ENCODE results near the gene SLC6A9. TPM values are rescaled to one million over a fixed set of nuclear protein-coding genes. Genes with fewer than 3 reads are reported as not detected.

SLC6A9 gene
- total RNA-seq, 2 experiments from 2014 or later: 8.2 to 21.8 TPM

- 0 out of 2 replicates have a peak, but pooled peaks cover 9% of the 10 kb centered on the region for H4K20me1 ChIP-seq (ENCODE audit: insufficient read depth, low read length)
- intact Hi-C loops (cut with micrococcal nuclease; ENCODE audit: unreplicated experiment): loop anchor here (1.0 to 2.0 kb wide), 2 partner anchors 17 to 28 kb away; partner anchors contain the start of genes CCDC24 and IPO13
- CTCF ChIA-PET (ENCODE audit: unreplicated experiment): no interaction called here
These were observed 57.2 kb downstream of the SLC6A9 start for GRCh38 chr1:43973981-43974442.

GRCh38 chr1:43971336-43971980, 59.8 kb downstream of the SLC6A9 start:
- H3K36me3 ChIP-seq (ENCODE audit: insufficient read depth, low read length): peaks cover 33% of the 10 kb centered on the region
- H3K4me3 ChIP-seq (ENCODE audit: low read depth, low read length, poor library complexity, severe bottlenecking): peak overlapping the region; percentile 89
- no TSS peak for BruUV-seq (replicated peaks)
- H3K27ac ChIP-seq (ENCODE audit: low read depth, low read length, poor library complexity, severe bottlenecking): no peak overlapping the region
- POLR2A ChIA-PET: interaction anchor here (0.6 kb wide), 1 partner anchor 1689 kb away, joined by 3 read pairs; no protein-coding TSS in a partner anchor
- H3K79me2 ChIP-seq (ENCODE audit: insufficient read depth, low read depth, low read length): peaks cover 10% of the 10 kb centered on the region; the same call in 1 of the 2 replicates
- TF ChIP-seq CTCF (conservative IDR thresholded peaks at IDR 0.05; ENCODE audit: low read length): no peak
- TF ChIP-seq EZH2phosphoT487 (IDR thresholded peaks at IDR 0.05; ENCODE audit: borderline replicate concordance, low read depth, low read length): no peak
- intact Hi-C loops (cut with micrococcal nuclease; ENCODE audit: unreplicated experiment): no loop called here
- peaks cover 24% of the 10 kb centered on the region for H3K4me1 ChIP-seq (ENCODE audit: insufficient read depth, low read length, poor library complexity, severe bottlenecking)
- no peaks in the 10 kb centered on the region for H3K9me2 ChIP-seq (ENCODE audit: insufficient read depth, low read length)
- CTCF ChIA-PET (ENCODE audit: unreplicated experiment): no interaction called here
- H4K20me1 ChIP-seq (ENCODE audit: insufficient read depth, low read length): 0 out of 2 replicates have a peak, but pooled peaks cover 9% of the 10 kb centered on the region
- H3K4me2 ChIP-seq (ENCODE audit: low read length): peak overlapping the region; percentile 98
- DNase-seq (ENCODE audit: low spot score): no peak
- H3K9me3 ChIP-seq (ENCODE audit: low read length): no peaks in the 10 kb centered on the region
- H2AFZ ChIP-seq (ENCODE audit: low read length): no peak overlapping the region

More at GRCh38 chr1:43973981-43974442, 57.2 kb downstream of the SLC6A9 start:
- TF ChIP-seq EZH2phosphoT487 (IDR thresholded peaks at IDR 0.05; ENCODE audit: borderline replicate concordance, low read depth, low read length) (no peak), CTCF (conservative IDR thresholded peaks at IDR 0.05; ENCODE audit: low read length) (no peak)
- no TSS peak for BruUV-seq (replicated peaks)
- Histone ChIP-seq H3K4me2 (ENCODE audit: low read length) (peak overlapping the region; percentile 90), H3K4me3 (ENCODE audit: low read depth, low read length, poor library complexity, severe bottlenecking) (peak overlapping the region; percentile 94), H3K36me3 (ENCODE audit: insufficient read depth, low read length) (peaks cover 56% of the 10 kb centered on the region), H3K79me2 (ENCODE audit: insufficient read depth, low read depth, low read length) (peaks cover 10% of the 10 kb centered on the region; the same call in 1 of the 2 replicates), H3K9me3 (ENCODE audit: low read length) (no peaks in the 10 kb centered on the region), H3K4me1 (ENCODE audit: insufficient read depth, low read length, poor library complexity, severe bottlenecking) (peaks cover 24% of the 10 kb centered on the region), H3K9me2 (ENCODE audit: insufficient read depth, low read length) (no peaks in the 10 kb centered on the region), H3K27ac (ENCODE audit: low read depth, low read length, poor library complexity, severe bottlenecking) (peak overlapping the region; percentile 23), H2AFZ (ENCODE audit: low read length) (peak overlapping the region; percentile 69; the same call in 1 of the 2 replicates)
- POLR2A ChIA-PET: interaction anchor here (1.2 kb wide), 1 partner anchor 25 kb away, joined by 3 read pairs; no protein-coding TSS in a partner anchor
- DNase-seq (ENCODE audit: low spot score): no peak

GRCh38 chr1:43970911-43971310, 60.4 kb downstream of the SLC6A9 start:
- no peak overlapping the region for H2AFZ ChIP-seq (ENCODE audit: low read length)
- H3K36me3 ChIP-seq (ENCODE audit: insufficient read depth, low read length): peaks cover 27% of the 10 kb centered on the region
- peak overlapping the region; percentile 98 for H3K4me2 ChIP-seq (ENCODE audit: low read length)
- intact Hi-C loops (cut with micrococcal nuclease; ENCODE audit: unreplicated experiment): no loop called here
- no peaks in the 10 kb centered on the region for H3K9me3 ChIP-seq (ENCODE audit: low read length)
- no peak overlapping the region for H3K27ac ChIP-seq (ENCODE audit: low read depth, low read length, poor library complexity, severe bottlenecking)
- ChIA-PET POLR2A (interaction anchor here (0.6 to 1.1 kb wide), 4 partner anchors 17 to 1690 kb away, joined by 3 to 4 read pairs (median 4); no protein-coding TSS in a partner anchor), CTCF (ENCODE audit: unreplicated experiment) (no interaction called here)
- H3K4me3 ChIP-seq (ENCODE audit: low read depth, low read length, poor library complexity, severe bottlenecking): peak overlapping the region; percentile 89
- peaks cover 19% of the 10 kb centered on the region for H3K4me1 ChIP-seq (ENCODE audit: insufficient read depth, low read length, poor library complexity, severe bottlenecking)
- no peak for DNase-seq (ENCODE audit: low spot score)
- no peak for TF ChIP-seq CTCF (conservative IDR thresholded peaks at IDR 0.05; ENCODE audit: low read length)
- TF ChIP-seq EZH2phosphoT487 (IDR thresholded peaks at IDR 0.05; ENCODE audit: borderline replicate concordance, low read depth, low read length): no peak
- 0 out of 2 replicates have a peak, but pooled peaks cover 3% of the 10 kb centered on the region for H4K20me1 ChIP-seq (ENCODE audit: insufficient read depth, low read length)
- H3K79me2 ChIP-seq (ENCODE audit: insufficient read depth, low read depth, low read length): peaks cover 10% of the 10 kb centered on the region; the same call in 1 of the 2 replicates
- BruUV-seq (replicated peaks): no TSS peak
- H3K9me2 ChIP-seq (ENCODE audit: insufficient read depth, low read length): no peaks in the 10 kb centered on the region
